ENCODE results near the gene POU5F2.

POU5F2 gene

GRCh38 chr5:93746406-93747056 is 5.1 kb upstream of the POU5F2 start:
- Histone ChIP-seq H3K4me1 (ENCODE audit: control insufficient read depth, insufficient read depth, low read length, poor library complexity, severe bottlenecking) (peaks cover 18% of the 10 kb centered on the region), H3K4me3 (ENCODE audit: extremely low read depth, insufficient read depth, low read length, poor library complexity, severe bottlenecking) (no peak overlapping the region), H3K27ac (ENCODE audit: low read depth, low read length, severe bottlenecking) (no peak overlapping the region), H3K9me3 (ENCODE audit: control insufficient read depth, low read length) (no peaks in the 10 kb centered on the region), H3K36me3 (ENCODE audit: control insufficient read depth, insufficient read depth, low read length) (no peaks in the 10 kb centered on the region)

- no peaks in the 10 kb centered on the region for H3K36me3 ChIP-seq (ENCODE audit: control insufficient read depth, insufficient read depth, low read length)
- H3K9me3 ChIP-seq (ENCODE audit: control insufficient read depth, low read length): no peaks in the 10 kb centered on the region
- H3K4me3 ChIP-seq (ENCODE audit: extremely low read depth, insufficient read depth, low read length, poor library complexity, severe bottlenecking): no peak overlapping the region
- no peaks in the 10 kb centered on the region for H3K4me1 ChIP-seq (ENCODE audit: control insufficient read depth, insufficient read depth, low read length, poor library complexity, severe bottlenecking)
- H3K27ac ChIP-seq (ENCODE audit: low read depth, low read length, severe bottlenecking): no peak overlapping the region
- 100% methylated on average over 1 of the region's 2 CpGs; no CpG with 5 or more reads in 1 of the 2 experiments for WGBS, 2 experiments (ENCODE audit: insufficient coverage in 2 of 2)
Observed at GRCh38 chr5:93736284-93736683, 5.1 kb downstream of the POU5F2 start.

GRCh38 chr5:93735378-93735777 is 6.0 kb downstream of the POU5F2 start:
- H3K36me3 ChIP-seq (ENCODE audit: control insufficient read depth, insufficient read depth, low read length): no peaks in the 10 kb centered on the region
- 100% methylated on average over 1 of the region's 1 CpG; no CpG with 5 or more reads in 1 of the 2 experiments for WGBS, 2 experiments (ENCODE audit: insufficient coverage in 2 of 2)

GRCh38 chr5:93731987-93732386 is 9.4 kb downstream of the POU5F2 start:
- Histone ChIP-seq H3K9me3 (ENCODE audit: control insufficient read depth, low read length) (no peaks in the 10 kb centered on the region), H3K4me3 (ENCODE audit: extremely low read depth, insufficient read depth, low read length, poor library complexity, severe bottlenecking) (no peak overlapping the region), H3K27ac (ENCODE audit: low read depth, low read length, severe bottlenecking) (no peak overlapping the region), H3K36me3 (ENCODE audit: control insufficient read depth, insufficient read depth, low read length) (no peaks in the 10 kb centered on the region), H3K4me1 (ENCODE audit: control insufficient read depth, insufficient read depth, low read length, poor library complexity, severe bottlenecking) (no peaks in the 10 kb centered on the region)
- 85 to 95% methylated on average over 3 of the region's 3 CpGs for WGBS, 2 experiments (ENCODE audit: insufficient coverage in 2 of 2)

More at GRCh38 chr5:93735378-93735777, 6.0 kb downstream of the POU5F2 start:
- Histone ChIP-seq H3K4me1 (ENCODE audit: control insufficient read depth, insufficient read depth, low read length, poor library complexity, severe bottlenecking) (no peaks in the 10 kb centered on the region), H3K9me3 (ENCODE audit: control insufficient read depth, low read length) (no peaks in the 10 kb centered on the region), H3K27ac (ENCODE audit: low read depth, low read length, severe bottlenecking) (no peak overlapping the region), H3K4me3 (ENCODE audit: extremely low read depth, insufficient read depth, low read length, poor library complexity, severe bottlenecking) (no peak overlapping the region)

GRCh38 chr5:93726595-93726994 is 14.8 kb downstream of the POU5F2 start:
- Histone ChIP-seq H3K36me3 (ENCODE audit: control insufficient read depth, insufficient read depth, low read length) (no peaks in the 10 kb centered on the region), H3K27ac (ENCODE audit: low read depth, low read length, severe bottlenecking) (no peak overlapping the region)
- no CpG with 5 or more reads among the region's 1 CpG for WGBS, 2 experiments (ENCODE audit: insufficient coverage in 2 of 2)

GRCh38 chr5:93724791-93725190 is 16.6 kb downstream of the POU5F2 start:
- Histone ChIP-seq H3K27ac (ENCODE audit: low read depth, low read length, severe bottlenecking) (no peak overlapping the region), H3K4me3 (ENCODE audit: extremely low read depth, insufficient read depth, low read length, poor library complexity, severe bottlenecking) (no peak overlapping the region), H3K36me3 (ENCODE audit: control insufficient read depth, insufficient read depth, low read length) (no peaks in the 10 kb centered on the region), H3K9me3 (ENCODE audit: control insufficient read depth, low read length) (no peaks in the 10 kb centered on the region), H3K4me1 (ENCODE audit: control insufficient read depth, insufficient read depth, low read length, poor library complexity, severe bottlenecking) (no peaks in the 10 kb centered on the region)
- no CpG with 5 or more reads among the region's 1 CpG for WGBS, 2 experiments (ENCODE audit: insufficient coverage in 2 of 2)

More at GRCh38 chr5:93726595-93726994, 14.8 kb downstream of the POU5F2 start:
- Histone ChIP-seq H3K4me3 (ENCODE audit: extremely low read depth, insufficient read depth, low read length, poor library complexity, severe bottlenecking) (no peak overlapping the region), H3K9me3 (ENCODE audit: control insufficient read depth, low read length) (no peaks in the 10 kb centered on the region), H3K4me1 (ENCODE audit: control insufficient read depth, insufficient read depth, low read length, poor library complexity, severe bottlenecking) (no peaks in the 10 kb centered on the region)

- H3K4me1 ChIP-seq (ENCODE audit: control insufficient read depth, insufficient read depth, low read length, poor library complexity, severe bottlenecking): no peaks in the 10 kb centered on the region
- 90% methylated on average over 2 of the region's 4 CpGs; no CpG with 5 or more reads in 1 of the 2 experiments for WGBS, 2 experiments (ENCODE audit: insufficient coverage in 2 of 2)
Observed at GRCh38 chr5:93723681-93724080, 17.7 kb downstream of the POU5F2 start.

GRCh38 chr5:93723005-93723404 is 18.4 kb downstream of the POU5F2 start:
- H3K4me1 ChIP-seq (ENCODE audit: control insufficient read depth, insufficient read depth, low read length, poor library complexity, severe bottlenecking): no peaks in the 10 kb centered on the region
- H3K36me3 ChIP-seq (ENCODE audit: control insufficient read depth, insufficient read depth, low read length): no peaks in the 10 kb centered on the region
- H3K27ac ChIP-seq (ENCODE audit: low read depth, low read length, severe bottlenecking): no peak overlapping the region

More at GRCh38 chr5:93723681-93724080, 17.7 kb downstream of the POU5F2 start:
- Histone ChIP-seq H3K4me3 (ENCODE audit: extremely low read depth, insufficient read depth, low read length, poor library complexity, severe bottlenecking) (no peak overlapping the region), H3K36me3 (ENCODE audit: control insufficient read depth, insufficient read depth, low read length) (no peaks in the 10 kb centered on the region), H3K27ac (ENCODE audit: low read depth, low read length, severe bottlenecking) (no peak overlapping the region), H3K9me3 (ENCODE audit: control insufficient read depth, low read length) (no peaks in the 10 kb centered on the region)

GRCh38 chr5:93722588-93722987 is 18.8 kb downstream of the POU5F2 start:
- Histone ChIP-seq H3K4me1 (ENCODE audit: control insufficient read depth, insufficient read depth, low read length, poor library complexity, severe bottlenecking) (no peaks in the 10 kb centered on the region), H3K27ac (ENCODE audit: low read depth, low read length, severe bottlenecking) (no peak overlapping the region), H3K4me3 (ENCODE audit: extremely low read depth, insufficient read depth, low read length, poor library complexity, severe bottlenecking) (no peak overlapping the region), H3K36me3 (ENCODE audit: control insufficient read depth, insufficient read depth, low read length) (no peaks in the 10 kb centered on the region), H3K9me3 (ENCODE audit: control insufficient read depth, low read length) (no peaks in the 10 kb centered on the region)
- no CpG with 5 or more reads among the region's 3 CpGs for WGBS, 2 experiments (ENCODE audit: insufficient coverage in 2 of 2)

More at GRCh38 chr5:93723005-93723404, 18.4 kb downstream of the POU5F2 start:
- Histone ChIP-seq H3K9me3 (ENCODE audit: control insufficient read depth, low read length) (no peaks in the 10 kb centered on the region), H3K4me3 (ENCODE audit: extremely low read depth, insufficient read depth, low read length, poor library complexity, severe bottlenecking) (no peak overlapping the region)

GRCh38 chr5:93721511-93721910 is 19.9 kb downstream of the POU5F2 start:
- Histone ChIP-seq H3K27ac (ENCODE audit: low read depth, low read length, severe bottlenecking) (no peak overlapping the region), H3K36me3 (ENCODE audit: control insufficient read depth, insufficient read depth, low read length) (no peaks in the 10 kb centered on the region), H3K9me3 (ENCODE audit: control insufficient read depth, low read length) (no peaks in the 10 kb centered on the region), H3K4me3 (ENCODE audit: extremely low read depth, insufficient read depth, low read length, poor library complexity, severe bottlenecking) (no peak overlapping the region), H3K4me1 (ENCODE audit: control insufficient read depth, insufficient read depth, low read length, poor library complexity, severe bottlenecking) (no peaks in the 10 kb centered on the region)
- WGBS, 2 experiments (ENCODE audit: insufficient coverage in 2 of 2): 80% methylated on average over 1 of the region's 1 CpG; no CpG with 5 or more reads in 1 of the 2 experiments

- H3K36me3 ChIP-seq (ENCODE audit: control insufficient read depth, insufficient read depth, low read length): no peaks in the 10 kb centered on the region
- WGBS, 2 experiments (ENCODE audit: insufficient coverage in 2 of 2): 73 to 79% methylated on average over 3 of the region's 3 CpGs
- no peak overlapping the region for H3K4me3 ChIP-seq (ENCODE audit: extremely low read depth, insufficient read depth, low read length, poor library complexity, severe bottlenecking)
- no peaks in the 10 kb centered on the region for H3K4me1 ChIP-seq (ENCODE audit: control insufficient read depth, insufficient read depth, low read length, poor library complexity, severe bottlenecking)
- no peaks in the 10 kb centered on the region for H3K9me3 ChIP-seq (ENCODE audit: control insufficient read depth, low read length)
- H3K27ac ChIP-seq (ENCODE audit: low read depth, low read length, severe bottlenecking): no peak overlapping the region
Observed at GRCh38 chr5:93721071-93721470, 20.3 kb downstream of the POU5F2 start.

Measured in mesodermal cell (in vitro differentiated cells).